Esophagus squamous epithelium (tissue), 4 donors: ENCODE data around the gene PSME2.

Experiments used
- POLR2A ChIP-seq, 4 donors: fragments of 450-650 bp; IDR thresholded peaks; one replicate each; pipeline ENCODE4 v1.6.1; 2017; ENCODE audit warnings: antibody characterized with exemption in 4 of 4, mild to moderate bottlenecking in 4 of 4, moderate library complexity in 3 of 4
- TF ChIP-seq, protein P1 (sequence below), 6 experiments: fragments of 450-650 bp in 4 of 6; fragments of 200-600 bp in 2 of 6; sonication (generic) in 2 of 6; IDR thresholded peaks; one replicate each; pipeline ENCODE4 v1.5.1; 2016 to 2019; ENCODE audit warnings: antibody characterized with exemption in 6 of 6, mild to moderate bottlenecking in 4 of 6, moderate library complexity in 4 of 6

DNA sequence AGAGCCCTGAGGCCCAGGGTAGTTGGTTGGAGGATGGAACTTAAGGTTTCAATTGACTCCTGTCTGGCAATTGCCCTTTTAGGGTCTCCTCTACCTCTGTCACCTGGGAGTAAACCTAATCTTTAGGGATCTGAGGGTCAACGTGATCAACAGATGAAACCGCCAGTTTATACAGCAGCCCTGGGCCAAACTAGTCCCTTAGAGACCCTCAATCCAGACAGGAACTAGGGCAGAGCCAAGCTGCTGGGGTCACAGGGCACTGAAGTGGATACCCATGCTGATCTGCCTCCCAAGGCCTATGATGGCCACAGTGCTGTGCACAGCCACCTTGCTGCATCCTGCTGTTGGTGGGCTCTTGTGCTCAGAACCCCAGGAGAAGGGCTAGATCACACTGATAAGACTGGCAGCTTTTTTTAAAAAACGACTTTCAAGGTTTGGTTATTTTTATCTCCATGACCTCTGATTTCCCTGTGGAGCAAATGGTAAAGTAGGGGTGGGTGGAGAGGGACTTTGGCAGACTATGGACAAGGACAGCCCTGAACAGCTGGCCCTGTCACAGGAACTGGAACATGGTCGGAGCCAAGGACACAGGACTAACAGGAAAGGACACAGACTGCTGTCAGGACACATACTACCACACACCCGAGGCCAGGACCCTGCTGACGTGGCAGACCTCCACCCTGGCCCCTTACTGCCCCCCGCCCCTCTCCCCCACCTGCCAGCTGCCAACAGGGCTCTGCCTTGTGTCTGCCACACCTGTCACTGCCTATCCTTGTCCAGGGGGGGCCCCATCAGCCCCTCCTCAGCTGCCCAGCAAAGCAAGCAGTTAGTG, 15.5 kb downstream of the PSME2 start:
- TF ChIP-seq POLR2A (IDR thresholded peaks at IDR 0.05) = no peak
- TF ChIP-seq, protein P1, sequence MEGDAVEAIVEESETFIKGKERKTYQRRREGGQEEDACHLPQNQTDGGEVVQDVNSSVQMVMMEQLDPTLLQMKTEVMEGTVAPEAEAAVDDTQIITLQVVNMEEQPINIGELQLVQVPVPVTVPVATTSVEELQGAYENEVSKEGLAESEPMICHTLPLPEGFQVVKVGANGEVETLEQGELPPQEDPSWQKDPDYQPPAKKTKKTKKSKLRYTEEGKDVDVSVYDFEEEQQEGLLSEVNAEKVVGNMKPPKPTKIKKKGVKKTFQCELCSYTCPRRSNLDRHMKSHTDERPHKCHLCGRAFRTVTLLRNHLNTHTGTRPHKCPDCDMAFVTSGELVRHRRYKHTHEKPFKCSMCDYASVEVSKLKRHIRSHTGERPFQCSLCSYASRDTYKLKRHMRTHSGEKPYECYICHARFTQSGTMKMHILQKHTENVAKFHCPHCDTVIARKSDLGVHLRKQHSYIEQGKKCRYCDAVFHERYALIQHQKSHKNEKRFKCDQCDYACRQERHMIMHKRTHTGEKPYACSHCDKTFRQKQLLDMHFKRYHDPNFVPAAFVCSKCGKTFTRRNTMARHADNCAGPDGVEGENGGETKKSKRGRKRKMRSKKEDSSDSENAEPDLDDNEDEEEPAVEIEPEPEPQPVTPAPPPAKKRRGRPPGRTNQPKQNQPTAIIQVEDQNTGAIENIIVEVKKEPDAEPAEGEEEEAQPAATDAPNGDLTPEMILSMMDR (IDR thresholded peaks at IDR 0.05) = no peak
